Testis (tissue), 2 donors: ENCODE measurements around the gene PIP4P1.

Source experiments
- CTCF ChIP-seq, 3 experiments: fragments of 450-650 bp in 2 of 3; fragments of 200-600 bp in 1 of 3; sonication (generic) in 1 of 3; IDR thresholded peaks; one replicate each; pipeline ENCODE4 v1.5.1; 2016 to 2019; ENCODE audit warnings: antibody characterized with exemption in 3 of 3, mild to moderate bottlenecking in 2 of 3, moderate library complexity in 1 of 3
- POLR2A ChIP-seq: fragments of 450-650 bp; IDR thresholded peaks from one replicate; pipeline ENCODE4 v1.6.1; 2017; ENCODE audit warnings: antibody characterized with exemption, mild to moderate bottlenecking, moderate library complexity

- TF ChIP-seq CTCF (IDR thresholded peaks at IDR 0.05) (no peak), POLR2A (no peak)
Observed at GRCh38 chr14:20429801-20430669, 31.2 kb downstream of the PIP4P1 start.
